Mucosa of rectum (tissue), 2 donors: ENCODE data around the gene CALCB.
"Not testable (repeated sequence)": the region's sequence is repeated elsewhere in the genome, so short reads cannot be mapped to it uniquely, and the experiment has no call there.

ENCODE experiments used
- H3K27ac ChIP-seq, 2 donors: one replicate each; pipeline ENCODE4 v1.7.0; 2013; ENCODE audit warnings: inconsistent platforms in 2 of 2, low read depth in 2 of 2, low read length in 2 of 2
- H3K27me3 ChIP-seq, 2 donors: one replicate each; pipeline ENCODE4 v1.7.0; 2013; ENCODE audit warnings: low read length in 2 of 2; ENCODE audit not compliant: control insufficient read depth in 2 of 2, insufficient read depth in 2 of 2
- H3K36me3 ChIP-seq, 2 donors: one replicate each; pipeline ENCODE4 v1.7.0; 2013; ENCODE audit warnings: low read length in 2 of 2; ENCODE audit not compliant: control insufficient read depth in 2 of 2, insufficient read depth in 2 of 2
- H3K4me1 ChIP-seq, 2 donors: one replicate each; pipeline ENCODE4 v1.7.0; 2013; ENCODE audit warnings: low read length in 2 of 2, mild to moderate bottlenecking in 1 of 2; ENCODE audit not compliant: control insufficient read depth in 2 of 2, insufficient read depth in 2 of 2
- H3K4me3 ChIP-seq, 2 donors: one replicate each; pipeline ENCODE4 v1.7.0; 2013; ENCODE audit warnings: low read length in 2 of 2
- H3K9ac ChIP-seq, 2 donors: one replicate each; pipeline ENCODE4 v1.7.0; 2013; ENCODE audit warnings: low read length in 2 of 2, low read depth in 1 of 2, mild to moderate bottlenecking in 1 of 2
- H3K9me3 ChIP-seq, 2 donors: one replicate each; pipeline ENCODE4 v1.7.0; 2013; ENCODE audit warnings: low read length in 2 of 2; ENCODE audit not compliant: control insufficient read depth in 2 of 2
- donor health status: healthy.
- donor health status: Normal muscosa, but diverticular disease.

CALCB gene, protein sequence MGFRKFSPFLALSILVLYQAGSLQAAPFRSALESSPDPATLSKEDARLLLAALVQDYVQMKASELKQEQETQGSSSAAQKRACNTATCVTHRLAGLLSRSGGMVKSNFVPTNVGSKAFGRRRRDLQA

DNA sequence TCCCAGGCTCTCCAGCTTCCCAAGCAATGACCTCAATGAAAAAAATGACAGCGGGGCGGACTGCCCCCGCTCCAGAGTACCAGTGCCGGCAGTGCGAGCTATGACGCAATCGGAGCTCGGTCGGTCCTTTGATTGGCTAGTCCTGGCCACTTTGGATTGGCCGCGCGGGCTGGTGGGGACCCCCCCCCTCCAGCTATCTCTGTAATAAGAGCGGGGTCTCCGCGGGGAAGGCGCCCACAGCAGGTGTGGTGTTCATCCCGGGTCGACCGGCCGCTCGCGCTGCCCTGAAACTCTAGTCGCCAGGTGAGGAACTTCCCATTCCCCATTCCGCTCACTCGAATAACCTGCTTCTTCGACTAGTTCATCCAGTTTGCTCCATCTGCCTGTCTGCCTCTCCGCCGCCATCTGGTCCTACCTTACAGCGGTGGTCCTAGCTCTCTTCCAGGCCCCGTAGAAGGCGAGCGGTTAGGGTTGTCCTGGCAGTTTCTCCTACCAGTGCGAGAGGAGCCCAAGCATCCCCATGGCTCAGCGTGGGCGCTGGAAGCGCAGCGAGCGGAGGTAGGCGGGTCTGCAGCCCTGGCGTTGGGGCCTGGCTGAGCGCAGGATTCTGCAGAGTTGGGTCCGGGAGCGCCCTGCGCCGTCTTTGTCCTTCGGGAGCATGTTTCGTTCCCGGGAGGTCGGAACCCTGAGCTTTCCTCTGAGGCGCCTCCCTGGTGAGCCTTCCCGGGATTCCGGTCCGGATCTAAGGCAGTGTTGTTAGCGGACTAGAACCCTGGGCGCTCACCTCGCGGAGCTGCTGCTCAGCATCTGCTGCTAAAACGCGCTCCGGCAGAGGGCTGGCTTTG, at the start of gene CALCB:
TSS of gene CALCB (plus strand) at position 233 of the 845 bp plus-strand sequence. CDS start 1,126 bp downstream, outside the sequence.
- Histone ChIP-seq H3K27me3 (peaks cover 13 to 24% of the 10 kb centered on the region in 2 donors), H3K36me3 (no peaks in the 10 kb centered on the region), H3K4me1 (peaks cover 11 to 16% of the 10 kb centered on the region in 2 donors), H3K4me3 (peak within 1 kb of the TSS; percentile 10 to 59), H3K9me3 (no peaks in the 10 kb centered on the region), H3K27ac (no peak within 1 kb of the TSS), H3K9ac (no peak within 1 kb of the TSS)

GRCh38 chr11:15027011-15027410, 46.4 kb upstream of the CALCB start:
- Histone ChIP-seq H3K27ac (no peak overlapping the region), H3K36me3 (no peaks in the 10 kb centered on the region), H3K9me3 (no peaks in the 10 kb centered on the region), H3K9ac (no peak overlapping the region), H3K27me3 (no peaks in the 10 kb centered on the region), H3K4me3 (no peak overlapping the region), H3K4me1 (no peaks in the 10 kb centered on the region)

GRCh38 chr11:15027956-15028355, 45.4 kb upstream of the CALCB start:
- Histone ChIP-seq H3K27me3 (no peaks in the 10 kb centered on the region), H3K9ac (no peak overlapping the region), H3K4me3 (no peak overlapping the region), H3K9me3 (no peaks in the 10 kb centered on the region), H3K36me3 (no peaks in the 10 kb centered on the region), H3K27ac (no peak overlapping the region), H3K4me1 (no peaks in the 10 kb centered on the region)

- H3K36me3 ChIP-seq, result no peaks in the 10 kb centered on the region
- no peak overlapping the region for H3K9ac ChIP-seq
Observed at GRCh38 chr11:15028379-15028778, 45.0 kb upstream of the CALCB start.

DNA sequence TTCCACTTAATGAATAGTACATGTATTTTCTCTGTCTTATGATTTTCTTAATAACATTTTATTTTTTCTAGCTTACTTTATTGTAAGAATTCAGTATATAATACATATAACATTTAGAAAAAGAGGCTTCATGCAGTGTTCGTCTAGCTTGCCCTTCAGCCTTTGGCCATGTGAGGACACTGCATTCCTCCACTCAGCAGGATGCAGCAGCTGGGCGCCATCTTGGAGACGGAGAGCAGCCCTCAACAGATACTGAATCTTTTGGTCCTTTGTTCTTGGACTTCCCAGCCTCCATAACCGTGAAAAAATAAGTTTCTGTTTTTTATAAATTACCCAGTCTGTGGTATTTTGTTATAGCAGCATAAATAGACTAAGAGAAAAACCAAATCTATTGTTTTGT, 41.4 kb upstream of the CALCB start:
- H3K9ac ChIP-seq, H3K36me3 ChIP-seq, H3K9me3 ChIP-seq, H3K4me1 ChIP-seq, H3K27me3 ChIP-seq, H3K4me3 ChIP-seq, H3K27ac ChIP-seq: not testable (repeated sequence)

More at GRCh38 chr11:15028379-15028778, 45.0 kb upstream of the CALCB start:
- no peaks in the 10 kb centered on the region for H3K9me3 ChIP-seq
- H3K27ac ChIP-seq, result no peak overlapping the region
- H3K4me3 ChIP-seq, result no peak overlapping the region
- no peaks in the 10 kb centered on the region for H3K4me1 ChIP-seq
- no peaks in the 10 kb centered on the region for H3K27me3 ChIP-seq

GRCh38 chr11:15034687-15035267, 38.6 kb upstream of the CALCB start:
- no peaks in the 10 kb centered on the region for H3K27me3 ChIP-seq
- H3K4me1 ChIP-seq, result no peaks in the 10 kb centered on the region
- no peaks in the 10 kb centered on the region for H3K9me3 ChIP-seq
- H3K27ac ChIP-seq, result no peak overlapping the region
- no peaks in the 10 kb centered on the region for H3K36me3 ChIP-seq
- H3K4me3 ChIP-seq, result no peak overlapping the region
- no peak overlapping the region for H3K9ac ChIP-seq

DNA sequence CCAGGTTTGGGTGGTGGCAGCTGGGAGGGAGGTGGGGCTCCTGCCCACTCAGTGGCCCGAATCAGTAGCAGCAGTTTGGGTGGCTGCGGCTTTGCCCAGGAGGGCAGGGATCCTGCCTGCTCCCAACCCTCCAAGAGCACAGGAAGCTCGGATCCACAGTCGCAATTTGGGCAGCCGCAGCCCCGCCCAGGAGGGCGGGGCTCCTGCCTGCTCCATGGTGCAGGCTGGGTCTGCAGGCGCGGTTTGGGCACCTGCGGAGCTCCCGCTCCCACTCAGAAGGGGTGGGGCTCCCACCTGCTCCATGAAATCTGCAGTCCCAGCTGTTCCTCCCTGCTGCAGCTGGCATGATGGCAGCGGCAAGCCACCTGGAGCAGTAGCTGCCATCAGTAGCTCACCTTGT, 38.1 kb upstream of the CALCB start:
- no peaks in the 10 kb centered on the region for H3K9me3 ChIP-seq

GRCh38 chr11:15038963-15039362, 34.4 kb upstream of the CALCB start:
- Histone ChIP-seq H3K4me1 (no peaks in the 10 kb centered on the region), H3K9ac (no peak overlapping the region), H3K4me3 (no peak overlapping the region), H3K27ac (no peak overlapping the region), H3K9me3 (no peaks in the 10 kb centered on the region), H3K27me3 (no peaks in the 10 kb centered on the region), H3K36me3 (no peaks in the 10 kb centered on the region)

More for the DNA sequence above, 38.1 kb upstream of the CALCB start:
- Histone ChIP-seq H3K27ac (no peak overlapping the region), H3K36me3 (no peaks in the 10 kb centered on the region), H3K4me3 (no peak overlapping the region), H3K9ac (no peak overlapping the region), H3K27me3 (no peaks in the 10 kb centered on the region), H3K4me1 (no peaks in the 10 kb centered on the region)

GRCh38 chr11:15045209-15045608, 28.2 kb upstream of the CALCB start:
- H3K9ac ChIP-seq, result no peak overlapping the region
- H3K27ac ChIP-seq, result no peak overlapping the region
- H3K9me3 ChIP-seq, result no peaks in the 10 kb centered on the region
- no peaks in the 10 kb centered on the region for H3K36me3 ChIP-seq
- peaks cover 0 to 2% of the 10 kb centered on the region in 2 donors for H3K27me3 ChIP-seq
- H3K4me3 ChIP-seq, result no peak overlapping the region
- no peaks in the 10 kb centered on the region for H3K4me1 ChIP-seq

DNA sequence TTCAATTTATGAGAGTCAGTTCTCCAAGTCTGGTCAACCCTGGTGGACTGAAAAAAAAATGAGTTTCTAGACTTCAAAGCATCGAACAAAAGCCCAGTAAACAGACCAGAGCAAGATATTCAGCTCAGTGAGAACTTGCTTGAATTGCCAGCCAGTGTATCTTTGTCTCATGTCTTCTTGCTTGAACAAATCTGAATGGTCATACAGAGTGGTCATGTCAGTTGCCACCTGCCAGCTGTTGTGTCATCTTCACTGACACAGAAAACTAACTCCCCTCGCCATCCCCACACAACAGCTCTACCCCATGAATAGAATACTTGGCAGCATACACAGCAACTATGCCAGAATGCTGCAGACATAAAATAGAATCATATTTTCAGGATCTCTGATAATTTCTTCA, 27.5 kb upstream of the CALCB start:
- H3K4me1 ChIP-seq, result no peaks in the 10 kb centered on the region
- no peak overlapping the region for H3K27ac ChIP-seq
- no peaks in the 10 kb centered on the region for H3K9me3 ChIP-seq
- H3K4me3 ChIP-seq, result no peak overlapping the region
- no peak overlapping the region for H3K9ac ChIP-seq
- H3K27me3 ChIP-seq, result peaks cover 0 to 2% of the 10 kb centered on the region in 2 donors
- no peaks in the 10 kb centered on the region for H3K36me3 ChIP-seq
